ENCODE data around the gene TUBB6. TPM values are rescaled to one million over a fixed set of nuclear protein-coding genes. Genes with fewer than 3 reads are reported as not detected.

TUBB6 gene
- total RNA-seq, 1 experiment from 2014 or later = 240 TPM

DNA sequence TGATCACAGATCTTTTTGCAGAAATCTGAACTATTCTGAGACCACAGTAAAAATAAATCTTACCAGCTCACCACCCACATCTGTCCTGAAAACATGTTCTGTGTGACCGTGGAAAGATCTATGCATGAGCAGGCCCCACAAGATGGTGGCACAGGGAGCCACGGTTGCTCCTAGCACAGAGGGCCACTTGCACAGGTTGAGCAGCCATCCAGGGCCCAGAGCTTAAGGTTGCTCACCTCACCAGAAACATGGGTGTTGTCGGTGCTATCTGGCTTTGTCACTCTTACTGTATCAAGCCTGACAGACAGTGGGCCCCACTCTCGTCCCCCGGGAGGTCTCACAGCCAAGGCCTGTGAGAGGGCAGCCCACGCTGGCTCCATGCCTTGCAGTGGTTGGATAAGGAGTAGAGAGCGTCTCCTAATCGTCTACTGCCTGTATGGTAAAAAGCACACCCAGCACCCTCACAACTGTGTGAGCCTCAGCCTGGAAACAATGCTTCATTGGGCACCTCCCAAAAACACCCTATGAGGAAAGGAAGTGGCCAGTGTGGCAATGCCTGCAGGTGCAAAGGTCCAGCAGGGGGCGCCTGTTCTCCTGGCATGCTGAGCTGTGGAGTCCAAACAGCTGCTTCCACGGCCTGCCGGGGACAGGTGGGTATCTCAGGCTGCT, 19.6 kb downstream of the TUBB6 start (continued):
- no peak for TF ChIP-seq ZBTB21 (CRISPR knock-in tag; IDR thresholded peaks at IDR 0.05; ENCODE audit: borderline replicate concordance)
- TF ChIP-seq JUN (CRISPR knock-in tag; IDR thresholded peaks at IDR 0.05) = no peak
- no peak for TF ChIP-seq FOXP1 (CRISPR knock-in tag; IDR thresholded peaks at IDR 0.05; ENCODE audit: borderline replicate concordance)
- TF ChIP-seq CREB1 (CRISPR knock-in tag; IDR thresholded peaks at IDR 0.05) = no peak
- TF ChIP-seq, protein P1, sequence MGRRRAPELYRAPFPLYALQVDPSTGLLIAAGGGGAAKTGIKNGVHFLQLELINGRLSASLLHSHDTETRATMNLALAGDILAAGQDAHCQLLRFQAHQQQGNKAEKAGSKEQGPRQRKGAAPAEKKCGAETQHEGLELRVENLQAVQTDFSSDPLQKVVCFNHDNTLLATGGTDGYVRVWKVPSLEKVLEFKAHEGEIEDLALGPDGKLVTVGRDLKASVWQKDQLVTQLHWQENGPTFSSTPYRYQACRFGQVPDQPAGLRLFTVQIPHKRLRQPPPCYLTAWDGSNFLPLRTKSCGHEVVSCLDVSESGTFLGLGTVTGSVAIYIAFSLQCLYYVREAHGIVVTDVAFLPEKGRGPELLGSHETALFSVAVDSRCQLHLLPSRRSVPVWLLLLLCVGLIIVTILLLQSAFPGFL (CRISPR knock-in tag; IDR thresholded peaks at IDR 0.05; ENCODE audit: borderline replicate concordance) = no peak
- TF ChIP-seq RORB (CRISPR knock-in tag; IDR thresholded peaks at IDR 0.05) = no peak
- TF ChIP-seq PRRX2 (CRISPR knock-in tag; IDR thresholded peaks at IDR 0.05) = no peak
- TF ChIP-seq, protein P2, sequence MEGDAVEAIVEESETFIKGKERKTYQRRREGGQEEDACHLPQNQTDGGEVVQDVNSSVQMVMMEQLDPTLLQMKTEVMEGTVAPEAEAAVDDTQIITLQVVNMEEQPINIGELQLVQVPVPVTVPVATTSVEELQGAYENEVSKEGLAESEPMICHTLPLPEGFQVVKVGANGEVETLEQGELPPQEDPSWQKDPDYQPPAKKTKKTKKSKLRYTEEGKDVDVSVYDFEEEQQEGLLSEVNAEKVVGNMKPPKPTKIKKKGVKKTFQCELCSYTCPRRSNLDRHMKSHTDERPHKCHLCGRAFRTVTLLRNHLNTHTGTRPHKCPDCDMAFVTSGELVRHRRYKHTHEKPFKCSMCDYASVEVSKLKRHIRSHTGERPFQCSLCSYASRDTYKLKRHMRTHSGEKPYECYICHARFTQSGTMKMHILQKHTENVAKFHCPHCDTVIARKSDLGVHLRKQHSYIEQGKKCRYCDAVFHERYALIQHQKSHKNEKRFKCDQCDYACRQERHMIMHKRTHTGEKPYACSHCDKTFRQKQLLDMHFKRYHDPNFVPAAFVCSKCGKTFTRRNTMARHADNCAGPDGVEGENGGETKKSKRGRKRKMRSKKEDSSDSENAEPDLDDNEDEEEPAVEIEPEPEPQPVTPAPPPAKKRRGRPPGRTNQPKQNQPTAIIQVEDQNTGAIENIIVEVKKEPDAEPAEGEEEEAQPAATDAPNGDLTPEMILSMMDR (IDR thresholded peaks at IDR 0.05) = peak; percentile 86
- TF ChIP-seq, protein P3, sequence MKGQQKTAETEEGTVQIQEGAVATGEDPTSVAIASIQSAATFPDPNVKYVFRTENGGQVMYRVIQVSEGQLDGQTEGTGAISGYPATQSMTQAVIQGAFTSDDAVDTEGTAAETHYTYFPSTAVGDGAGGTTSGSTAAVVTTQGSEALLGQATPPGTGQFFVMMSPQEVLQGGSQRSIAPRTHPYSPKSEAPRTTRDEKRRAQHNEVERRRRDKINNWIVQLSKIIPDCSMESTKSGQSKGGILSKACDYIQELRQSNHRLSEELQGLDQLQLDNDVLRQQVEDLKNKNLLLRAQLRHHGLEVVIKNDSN (CRISPR knock-in tag; IDR thresholded peaks at IDR 0.05) = no peak
- TF ChIP-seq, protein P4, sequence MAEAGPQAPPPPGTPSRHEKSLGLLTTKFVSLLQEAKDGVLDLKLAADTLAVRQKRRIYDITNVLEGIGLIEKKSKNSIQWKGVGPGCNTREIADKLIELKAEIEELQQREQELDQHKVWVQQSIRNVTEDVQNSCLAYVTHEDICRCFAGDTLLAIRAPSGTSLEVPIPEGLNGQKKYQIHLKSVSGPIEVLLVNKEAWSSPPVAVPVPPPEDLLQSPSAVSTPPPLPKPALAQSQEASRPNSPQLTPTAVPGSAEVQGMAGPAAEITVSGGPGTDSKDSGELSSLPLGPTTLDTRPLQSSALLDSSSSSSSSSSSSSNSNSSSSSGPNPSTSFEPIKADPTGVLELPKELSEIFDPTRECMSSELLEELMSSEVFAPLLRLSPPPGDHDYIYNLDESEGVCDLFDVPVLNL (CRISPR knock-in tag; IDR thresholded peaks at IDR 0.05; ENCODE audit: borderline replicate concordance, low read depth) = no peak
- no peak for TF ChIP-seq SMAD3 (CRISPR knock-in tag; IDR thresholded peaks at IDR 0.05; ENCODE audit: borderline replicate concordance)
- 0 out of 2 replicates have a peak, but pooled peaks have one; percentile 28 for TF ChIP-seq RELA (CRISPR knock-in tag; IDR thresholded peaks at IDR 0.05; ENCODE audit: borderline replicate concordance)
- TF ChIP-seq, protein P5, sequence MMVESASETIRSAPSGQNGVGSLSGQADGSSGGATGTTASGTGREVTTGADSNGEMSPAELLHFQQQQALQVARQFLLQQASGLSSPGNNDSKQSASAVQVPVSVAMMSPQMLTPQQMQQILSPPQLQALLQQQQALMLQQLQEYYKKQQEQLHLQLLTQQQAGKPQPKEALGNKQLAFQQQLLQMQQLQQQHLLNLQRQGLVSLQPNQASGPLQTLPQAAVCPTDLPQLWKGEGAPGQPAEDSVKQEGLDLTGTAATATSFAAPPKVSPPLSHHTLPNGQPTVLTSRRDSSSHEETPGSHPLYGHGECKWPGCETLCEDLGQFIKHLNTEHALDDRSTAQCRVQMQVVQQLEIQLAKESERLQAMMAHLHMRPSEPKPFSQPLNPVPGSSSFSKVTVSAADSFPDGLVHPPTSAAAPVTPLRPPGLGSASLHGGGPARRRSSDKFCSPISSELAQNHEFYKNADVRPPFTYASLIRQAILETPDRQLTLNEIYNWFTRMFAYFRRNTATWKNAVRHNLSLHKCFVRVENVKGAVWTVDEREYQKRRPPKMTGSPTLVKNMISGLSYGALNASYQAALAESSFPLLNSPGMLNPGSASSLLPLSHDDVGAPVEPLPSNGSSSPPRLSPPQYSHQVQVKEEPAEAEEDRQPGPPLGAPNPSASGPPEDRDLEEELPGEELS (CRISPR knock-in tag; IDR thresholded peaks at IDR 0.05) = no peak
- no peak for TF ChIP-seq OVOL2 (CRISPR knock-in tag; IDR thresholded peaks at IDR 0.05; ENCODE audit: borderline replicate concordance)
- no peak for TF ChIP-seq JAZF1 (CRISPR knock-in tag; IDR thresholded peaks at IDR 0.05)
- TF ChIP-seq MXD4 (CRISPR knock-in tag; IDR thresholded peaks at IDR 0.05; ENCODE audit: borderline replicate concordance) = no peak
- TF ChIP-seq, protein P6, sequence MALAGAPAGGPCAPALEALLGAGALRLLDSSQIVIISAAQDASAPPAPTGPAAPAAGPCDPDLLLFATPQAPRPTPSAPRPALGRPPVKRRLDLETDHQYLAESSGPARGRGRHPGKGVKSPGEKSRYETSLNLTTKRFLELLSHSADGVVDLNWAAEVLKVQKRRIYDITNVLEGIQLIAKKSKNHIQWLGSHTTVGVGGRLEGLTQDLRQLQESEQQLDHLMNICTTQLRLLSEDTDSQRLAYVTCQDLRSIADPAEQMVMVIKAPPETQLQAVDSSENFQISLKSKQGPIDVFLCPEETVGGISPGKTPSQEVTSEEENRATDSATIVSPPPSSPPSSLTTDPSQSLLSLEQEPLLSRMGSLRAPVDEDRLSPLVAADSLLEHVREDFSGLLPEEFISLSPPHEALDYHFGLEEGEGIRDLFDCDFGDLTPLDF (CRISPR knock-in tag; IDR thresholded peaks at IDR 0.05) = no peak
- TF ChIP-seq, protein P7, sequence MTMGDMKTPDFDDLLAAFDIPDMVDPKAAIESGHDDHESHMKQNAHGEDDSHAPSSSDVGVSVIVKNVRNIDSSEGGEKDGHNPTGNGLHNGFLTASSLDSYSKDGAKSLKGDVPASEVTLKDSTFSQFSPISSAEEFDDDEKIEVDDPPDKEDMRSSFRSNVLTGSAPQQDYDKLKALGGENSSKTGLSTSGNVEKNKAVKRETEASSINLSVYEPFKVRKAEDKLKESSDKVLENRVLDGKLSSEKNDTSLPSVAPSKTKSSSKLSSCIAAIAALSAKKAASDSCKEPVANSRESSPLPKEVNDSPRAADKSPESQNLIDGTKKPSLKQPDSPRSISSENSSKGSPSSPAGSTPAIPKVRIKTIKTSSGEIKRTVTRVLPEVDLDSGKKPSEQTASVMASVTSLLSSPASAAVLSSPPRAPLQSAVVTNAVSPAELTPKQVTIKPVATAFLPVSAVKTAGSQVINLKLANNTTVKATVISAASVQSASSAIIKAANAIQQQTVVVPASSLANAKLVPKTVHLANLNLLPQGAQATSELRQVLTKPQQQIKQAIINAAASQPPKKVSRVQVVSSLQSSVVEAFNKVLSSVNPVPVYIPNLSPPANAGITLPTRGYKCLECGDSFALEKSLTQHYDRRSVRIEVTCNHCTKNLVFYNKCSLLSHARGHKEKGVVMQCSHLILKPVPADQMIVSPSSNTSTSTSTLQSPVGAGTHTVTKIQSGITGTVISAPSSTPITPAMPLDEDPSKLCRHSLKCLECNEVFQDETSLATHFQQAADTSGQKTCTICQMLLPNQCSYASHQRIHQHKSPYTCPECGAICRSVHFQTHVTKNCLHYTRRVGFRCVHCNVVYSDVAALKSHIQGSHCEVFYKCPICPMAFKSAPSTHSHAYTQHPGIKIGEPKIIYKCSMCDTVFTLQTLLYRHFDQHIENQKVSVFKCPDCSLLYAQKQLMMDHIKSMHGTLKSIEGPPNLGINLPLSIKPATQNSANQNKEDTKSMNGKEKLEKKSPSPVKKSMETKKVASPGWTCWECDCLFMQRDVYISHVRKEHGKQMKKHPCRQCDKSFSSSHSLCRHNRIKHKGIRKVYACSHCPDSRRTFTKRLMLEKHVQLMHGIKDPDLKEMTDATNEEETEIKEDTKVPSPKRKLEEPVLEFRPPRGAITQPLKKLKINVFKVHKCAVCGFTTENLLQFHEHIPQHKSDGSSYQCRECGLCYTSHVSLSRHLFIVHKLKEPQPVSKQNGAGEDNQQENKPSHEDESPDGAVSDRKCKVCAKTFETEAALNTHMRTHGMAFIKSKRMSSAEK (CRISPR knock-in tag; IDR thresholded peaks at IDR 0.05; ENCODE audit: borderline replicate concordance) = 0 out of 2 replicates have a peak, but pooled peaks have one; percentile 32
- TF ChIP-seq NR3C1 (CRISPR knock-in tag; conservative IDR thresholded peaks at IDR 0.05; ENCODE audit: low read depth) = no peak
- TF ChIP-seq, protein P8, sequence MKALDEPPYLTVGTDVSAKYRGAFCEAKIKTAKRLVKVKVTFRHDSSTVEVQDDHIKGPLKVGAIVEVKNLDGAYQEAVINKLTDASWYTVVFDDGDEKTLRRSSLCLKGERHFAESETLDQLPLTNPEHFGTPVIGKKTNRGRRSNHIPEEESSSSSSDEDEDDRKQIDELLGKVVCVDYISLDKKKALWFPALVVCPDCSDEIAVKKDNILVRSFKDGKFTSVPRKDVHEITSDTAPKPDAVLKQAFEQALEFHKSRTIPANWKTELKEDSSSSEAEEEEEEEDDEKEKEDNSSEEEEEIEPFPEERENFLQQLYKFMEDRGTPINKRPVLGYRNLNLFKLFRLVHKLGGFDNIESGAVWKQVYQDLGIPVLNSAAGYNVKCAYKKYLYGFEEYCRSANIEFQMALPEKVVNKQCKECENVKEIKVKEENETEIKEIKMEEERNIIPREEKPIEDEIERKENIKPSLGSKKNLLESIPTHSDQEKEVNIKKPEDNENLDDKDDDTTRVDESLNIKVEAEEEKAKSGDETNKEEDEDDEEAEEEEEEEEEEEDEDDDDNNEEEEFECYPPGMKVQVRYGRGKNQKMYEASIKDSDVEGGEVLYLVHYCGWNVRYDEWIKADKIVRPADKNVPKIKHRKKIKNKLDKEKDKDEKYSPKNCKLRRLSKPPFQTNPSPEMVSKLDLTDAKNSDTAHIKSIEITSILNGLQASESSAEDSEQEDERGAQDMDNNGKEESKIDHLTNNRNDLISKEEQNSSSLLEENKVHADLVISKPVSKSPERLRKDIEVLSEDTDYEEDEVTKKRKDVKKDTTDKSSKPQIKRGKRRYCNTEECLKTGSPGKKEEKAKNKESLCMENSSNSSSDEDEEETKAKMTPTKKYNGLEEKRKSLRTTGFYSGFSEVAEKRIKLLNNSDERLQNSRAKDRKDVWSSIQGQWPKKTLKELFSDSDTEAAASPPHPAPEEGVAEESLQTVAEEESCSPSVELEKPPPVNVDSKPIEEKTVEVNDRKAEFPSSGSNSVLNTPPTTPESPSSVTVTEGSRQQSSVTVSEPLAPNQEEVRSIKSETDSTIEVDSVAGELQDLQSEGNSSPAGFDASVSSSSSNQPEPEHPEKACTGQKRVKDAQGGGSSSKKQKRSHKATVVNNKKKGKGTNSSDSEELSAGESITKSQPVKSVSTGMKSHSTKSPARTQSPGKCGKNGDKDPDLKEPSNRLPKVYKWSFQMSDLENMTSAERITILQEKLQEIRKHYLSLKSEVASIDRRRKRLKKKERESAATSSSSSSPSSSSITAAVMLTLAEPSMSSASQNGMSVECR (CRISPR knock-in tag; IDR thresholded peaks at IDR 0.05; ENCODE audit: borderline replicate concordance) = no peak

Measured in WTC11 (cell line).